H7 (cell line): Measurements from ENCODE around the gene SLC9A9. TPM values are rescaled to one million over a fixed set of nuclear protein-coding genes. Genes with fewer than 3 reads are reported as not detected.

Source experiments
- DNase-seq: peaks from one replicate; pipeline ENCODE4 v3.0.0; 2012
- H3K27me3 ChIP-seq: 2 replicates; pipeline ENCODE4 v1.6.0; 2011; ENCODE audit warnings: mild to moderate bottlenecking, low read length; ENCODE audit not compliant: control insufficient read depth, insufficient read depth
- H3K36me3 ChIP-seq: replicated peaks from 2 replicates; pipeline ENCODE4 v1.5.1; 2011; ENCODE audit warnings: low read length; ENCODE audit not compliant: control insufficient read depth, insufficient read depth
- H3K4me3 ChIP-seq: 2 replicates; pipeline ENCODE4 v1.5.1; 2011; ENCODE audit warnings: low read depth, mild to moderate bottlenecking, control low read depth, low read length, moderate library complexity; ENCODE audit not compliant: insufficient read depth
- total RNA-seq: library from RNA; depleted of rRNA; stranded (reverse); fragments of >200 nt; shearing (Covaris generic); gene quantifications from 2 replicates; pipeline ENCODE4 v1.2.3, GENCODE V29; 2014

The SLC9A9 gene
- total RNA-seq, 1 experiment from 2014 or later: 4.1 TPM

GRCh38 chr3:143313025-143313892, 535.0 kb downstream of the SLC9A9 start:
- no peak for DNase-seq
- no peaks in the 10 kb centered on the region for H3K36me3 ChIP-seq
- no peaks in the 10 kb centered on the region for H3K27me3 ChIP-seq
- no peak overlapping the region for H3K4me3 ChIP-seq

GRCh38 chr3:143311096-143311495, 537.2 kb downstream of the SLC9A9 start:
- Histone ChIP-seq H3K27me3 (no peaks in the 10 kb centered on the region), H3K4me3 (no peak overlapping the region), H3K36me3 (no peaks in the 10 kb centered on the region)
- no peak for DNase-seq

DNA sequence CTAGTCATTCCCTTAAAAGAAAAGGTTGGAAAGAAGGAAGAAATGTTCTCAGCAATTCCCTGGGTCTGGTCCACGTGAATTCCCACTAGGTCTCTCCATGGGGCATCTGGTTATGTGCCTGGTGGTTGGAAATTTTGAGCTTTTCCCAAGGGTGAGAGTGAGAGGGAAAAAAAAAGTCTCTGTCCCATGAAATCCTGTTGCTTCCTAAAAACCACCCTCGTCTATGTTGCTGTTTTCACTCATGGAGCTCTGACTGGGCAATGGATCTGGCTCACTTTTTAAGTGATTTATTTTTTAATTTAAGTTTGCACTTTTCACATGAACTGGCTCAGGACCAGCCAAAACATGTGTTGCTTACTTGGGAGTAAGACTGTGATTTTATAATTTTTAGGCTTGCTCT, 538.6 kb downstream of the SLC9A9 start:
- Histone ChIP-seq H3K27me3 (no peaks in the 10 kb centered on the region), H3K4me3 (no peak overlapping the region), H3K36me3 (no peaks in the 10 kb centered on the region)
- DNase-seq: no peak

GRCh38 chr3:143307613-143308183, 540.6 kb downstream of the SLC9A9 start:
- H3K4me3 ChIP-seq: no peak overlapping the region
- H3K36me3 ChIP-seq: no peaks in the 10 kb centered on the region
- no peaks in the 10 kb centered on the region for H3K27me3 ChIP-seq
- DNase-seq: no peak

DNA sequence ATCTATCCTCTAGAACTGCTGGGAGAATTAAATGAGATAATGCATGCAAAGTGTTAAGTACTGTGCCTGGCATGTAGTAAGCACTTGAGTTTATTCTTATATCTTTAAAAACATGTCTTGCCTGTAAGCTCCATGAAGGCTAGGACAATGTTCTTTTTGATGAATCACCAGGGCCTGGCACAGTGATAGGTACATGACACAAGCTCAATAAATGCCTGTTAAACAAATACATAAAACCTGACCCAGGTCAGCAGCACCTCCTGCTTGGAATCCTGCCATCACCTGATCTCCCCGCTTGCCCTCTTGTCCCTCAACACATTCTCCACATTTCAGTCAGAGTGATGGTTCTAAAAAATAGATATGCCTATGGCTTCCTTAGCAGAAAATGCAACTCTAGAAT, 541.9 kb downstream of the SLC9A9 start:
- no peaks in the 10 kb centered on the region for H3K36me3 ChIP-seq
- H3K27me3 ChIP-seq: no peaks in the 10 kb centered on the region
- H3K4me3 ChIP-seq: no peak overlapping the region
- DNase-seq: no peak

GRCh38 chr3:143302638-143303171, 545.6 kb downstream of the SLC9A9 start:
- DNase-seq: no peak
- H3K27me3 ChIP-seq: no peaks in the 10 kb centered on the region
- no peak overlapping the region for H3K4me3 ChIP-seq
- no peaks in the 10 kb centered on the region for H3K36me3 ChIP-seq

DNA sequence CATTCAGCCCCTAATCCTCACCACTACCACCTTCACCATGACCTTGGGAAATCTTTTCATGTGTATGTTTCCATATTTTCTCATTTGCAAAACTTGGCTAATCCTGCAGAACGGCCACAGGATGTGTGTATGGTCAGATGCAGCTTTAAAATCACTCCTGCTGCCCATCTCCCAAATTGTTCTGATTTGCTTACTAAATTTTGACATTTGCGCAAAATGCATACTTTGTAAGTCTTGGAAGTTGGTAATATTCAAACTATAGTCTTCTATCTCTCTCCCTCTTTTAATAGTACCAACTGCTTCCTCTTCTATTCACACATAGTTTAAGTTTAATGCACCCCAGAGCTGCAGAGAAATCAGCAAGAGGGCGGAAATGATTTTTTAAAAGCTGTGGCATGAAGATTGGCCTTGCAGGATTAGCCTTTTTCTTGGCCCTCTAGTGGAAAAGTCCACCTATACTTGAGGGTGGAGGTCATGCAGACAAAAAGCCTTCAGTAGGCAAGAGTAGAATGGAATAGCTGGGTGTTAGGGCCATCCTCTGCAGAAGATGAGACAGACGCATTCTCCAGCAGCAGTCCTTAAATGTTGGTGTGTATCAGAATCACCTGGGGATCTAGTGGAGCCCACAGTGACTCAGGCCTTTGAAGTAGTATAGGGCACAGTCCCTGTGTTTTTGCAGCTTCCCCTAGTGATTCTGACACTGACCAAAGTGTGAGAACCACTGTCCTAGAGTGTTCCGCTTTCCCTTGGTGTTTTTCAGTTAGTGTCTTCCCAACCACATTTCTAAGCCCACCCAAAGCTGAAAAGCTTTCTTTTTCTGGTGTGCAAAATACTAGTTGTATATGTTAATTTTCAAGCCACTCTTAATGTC, 547.0 kb downstream of the SLC9A9 start:
- no peak for DNase-seq
- Histone ChIP-seq H3K27me3 (no peaks in the 10 kb centered on the region), H3K36me3 (no peaks in the 10 kb centered on the region), H3K4me3 (no peak overlapping the region)

DNA sequence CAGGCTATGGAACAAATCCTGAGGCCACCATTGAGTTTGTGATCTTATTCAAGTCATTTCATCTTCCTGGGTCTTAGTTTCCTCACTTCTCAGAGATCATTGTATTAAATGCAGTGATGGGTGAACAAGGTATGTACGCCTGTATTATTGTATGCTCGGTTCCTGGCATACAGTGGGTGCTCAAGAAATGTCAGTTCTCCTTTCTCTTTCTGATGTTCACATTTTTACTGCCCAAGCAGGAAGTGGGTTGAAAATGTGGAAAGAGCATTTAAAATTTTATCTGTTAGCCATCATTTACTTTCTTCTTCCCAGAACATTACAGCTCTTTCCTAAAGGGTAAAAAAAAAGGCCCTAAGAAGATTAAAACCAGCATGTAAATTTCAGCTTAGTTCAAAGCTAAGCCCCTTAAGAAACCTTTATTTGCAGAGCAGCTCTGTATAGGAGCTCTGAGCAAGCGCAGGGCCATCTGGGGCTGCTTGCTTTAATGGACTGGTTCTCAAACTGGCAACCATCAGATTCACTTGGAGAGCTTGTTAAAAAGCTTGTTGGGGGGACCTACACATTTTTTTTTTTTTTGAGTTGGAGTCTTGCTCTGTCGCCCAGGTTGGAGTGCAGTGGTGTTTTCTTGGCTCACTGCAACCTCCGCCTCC, 549.3 kb downstream of the SLC9A9 start:
- no peaks in the 10 kb centered on the region for H3K27me3 ChIP-seq
- no peaks in the 10 kb centered on the region for H3K36me3 ChIP-seq
- no peak for DNase-seq
- H3K4me3 ChIP-seq: no peak overlapping the region

- H3K27me3 ChIP-seq: no peaks in the 10 kb centered on the region
- H3K4me3 ChIP-seq: no peak overlapping the region
- DNase-seq: no peak
- H3K36me3 ChIP-seq: no peaks in the 10 kb centered on the region
These were observed 549.9 kb downstream of the SLC9A9 start for GRCh38 chr3:143298380-143298779.

- no peak for DNase-seq
- Histone ChIP-seq H3K36me3 (no peaks in the 10 kb centered on the region), H3K4me3 (no peak overlapping the region), H3K27me3 (no peaks in the 10 kb centered on the region)
These were observed 552.8 kb downstream of the SLC9A9 start for GRCh38 chr3:143295201-143296080.

DNA sequence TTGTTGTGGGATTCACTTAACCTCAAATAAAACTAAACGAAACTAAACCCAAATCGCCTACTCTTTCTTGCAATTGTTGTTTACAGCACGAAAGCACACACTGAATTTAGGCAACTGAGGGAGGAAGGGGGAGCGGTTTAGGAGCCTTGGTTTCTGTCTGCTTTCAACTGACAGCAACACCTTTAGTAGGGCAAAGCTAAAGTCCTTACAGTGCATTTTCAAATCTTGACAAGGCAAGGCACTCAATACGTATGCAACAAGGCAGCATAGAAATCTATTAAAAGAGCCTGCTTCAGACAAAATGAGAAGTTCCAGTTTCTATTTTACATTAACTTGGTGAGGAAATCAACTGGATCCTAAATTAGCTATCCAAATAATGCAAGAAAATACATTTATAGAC, 554.1 kb downstream of the SLC9A9 start:
- Histone ChIP-seq H3K27me3 (no peaks in the 10 kb centered on the region), H3K4me3 (no peak overlapping the region), H3K36me3 (no peaks in the 10 kb centered on the region)
- no peak for DNase-seq

GRCh38 chr3:143291836-143292447, 556.3 kb downstream of the SLC9A9 start:
- Histone ChIP-seq H3K36me3 (no peaks in the 10 kb centered on the region), H3K27me3 (no peaks in the 10 kb centered on the region), H3K4me3 (no peak overlapping the region)
- DNase-seq: no peak

- Histone ChIP-seq H3K27me3 (no peaks in the 10 kb centered on the region), H3K4me3 (no peak overlapping the region), H3K36me3 (no peaks in the 10 kb centered on the region)
- no peak for DNase-seq
These were observed 559.3 kb downstream of the SLC9A9 start for GRCh38 chr3:143288944-143289343.
